ENCODE results near the gene FPR2. TPM values are rescaled to one million over a fixed set of nuclear protein-coding genes. Genes with fewer than 3 reads are reported as not detected.

Gene FPR2
- polyA plus RNA-seq, 3 donors = 36.2 to 108 (median 70.3) TPM

DNA sequence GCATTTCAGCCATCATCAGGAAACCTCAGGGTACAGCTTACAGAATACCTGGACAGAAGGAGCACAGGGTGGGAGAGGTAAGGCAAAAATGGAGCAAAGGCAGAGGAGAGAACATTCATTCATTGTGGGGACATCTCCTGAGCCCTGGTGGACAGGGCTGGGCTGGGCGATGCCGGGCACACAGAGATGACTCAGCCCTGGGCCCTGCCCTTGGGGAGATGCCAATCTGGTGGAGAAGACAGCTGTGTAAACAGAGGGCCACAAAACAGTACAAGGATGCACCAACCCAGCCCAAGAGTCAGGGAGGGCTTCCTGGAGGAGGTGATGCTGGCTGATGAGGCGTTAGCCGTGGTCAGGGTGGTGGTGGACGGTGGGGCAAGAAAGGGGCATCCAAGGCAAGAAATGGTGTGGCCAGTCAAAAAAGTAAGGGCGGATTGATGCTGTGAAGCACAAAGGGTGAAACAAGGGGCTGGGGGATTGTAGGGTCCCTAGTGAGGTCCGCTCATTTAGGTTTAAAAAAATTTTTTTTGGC is 33.6 kb upstream of the FPR2 start:
- Histone ChIP-seq H3K4me2 (replicated peaks; ENCODE audit: extremely low read depth, low read length, poor library complexity, severe bottlenecking) (no peak overlapping the region), H3K4me1 (ENCODE audit: control insufficient read depth in 1 of 2, insufficient read depth in 2 of 2, low read length in 2 of 2) (no peaks in the 10 kb centered on the region), H2AFZ (ENCODE audit: insufficient read depth, low read depth, low read length, poor library complexity, severe bottlenecking) (no peak overlapping the region), H3K27ac (ENCODE audit: low read depth in 1 of 2, low read length in 2 of 2) (no peak overlapping the region), H4K20me1 (ENCODE audit: insufficient read depth, low read length) (no peaks in the 10 kb centered on the region), H3K9ac (ENCODE audit: insufficient read depth, low read length, poor library complexity, severe bottlenecking) (no peak overlapping the region), H3K27me3 (ENCODE audit: control insufficient read depth in 2 of 2, insufficient read depth in 2 of 2, low read length in 2 of 2) (peaks cover 21 to 55% of the 10 kb centered on the region in 2 donors), H3K4me3 (replicated peaks in 1 of 3; ENCODE audit: low read depth in 2 of 3, low read length in 3 of 3) (no peak overlapping the region), H3K79me2 (ENCODE audit: insufficient read depth, low read length) (no peaks in the 10 kb centered on the region), H3K9me3 (replicated peaks in 1 of 2; ENCODE audit: control insufficient read depth in 1 of 2, insufficient read depth in 1 of 2, low read length in 2 of 2) (peaks cover 0 to 14% of the 10 kb centered on the region in 2 donors), H3K36me3 (replicated peaks in 1 of 2; ENCODE audit: control insufficient read depth in 1 of 2, insufficient read depth in 2 of 2, low read length in 2 of 2) (no peaks in the 10 kb centered on the region)
- H3K27ac Mint-ChIP-seq = peak overlapping the region in 1 of 7 donors; percentile 71
- peaks cover 15% of the 10 kb centered on the region for H3K4me1 Mint-ChIP-seq
- DNase-seq = peak in 2 of 3 donors; percentile 42 to 66
- intact Hi-C loops (cut with micrococcal nuclease) = loop anchor here in 1 of 2 donors (5.0 kb wide), 1 partner anchor 35 kb away; the partner anchor contains the start of gene SPACA6
- peak overlapping the region in 1 of 2 donors; percentile 69 for H3K4me3 Mint-ChIP-seq
- TF ChIP-seq, protein P1, sequence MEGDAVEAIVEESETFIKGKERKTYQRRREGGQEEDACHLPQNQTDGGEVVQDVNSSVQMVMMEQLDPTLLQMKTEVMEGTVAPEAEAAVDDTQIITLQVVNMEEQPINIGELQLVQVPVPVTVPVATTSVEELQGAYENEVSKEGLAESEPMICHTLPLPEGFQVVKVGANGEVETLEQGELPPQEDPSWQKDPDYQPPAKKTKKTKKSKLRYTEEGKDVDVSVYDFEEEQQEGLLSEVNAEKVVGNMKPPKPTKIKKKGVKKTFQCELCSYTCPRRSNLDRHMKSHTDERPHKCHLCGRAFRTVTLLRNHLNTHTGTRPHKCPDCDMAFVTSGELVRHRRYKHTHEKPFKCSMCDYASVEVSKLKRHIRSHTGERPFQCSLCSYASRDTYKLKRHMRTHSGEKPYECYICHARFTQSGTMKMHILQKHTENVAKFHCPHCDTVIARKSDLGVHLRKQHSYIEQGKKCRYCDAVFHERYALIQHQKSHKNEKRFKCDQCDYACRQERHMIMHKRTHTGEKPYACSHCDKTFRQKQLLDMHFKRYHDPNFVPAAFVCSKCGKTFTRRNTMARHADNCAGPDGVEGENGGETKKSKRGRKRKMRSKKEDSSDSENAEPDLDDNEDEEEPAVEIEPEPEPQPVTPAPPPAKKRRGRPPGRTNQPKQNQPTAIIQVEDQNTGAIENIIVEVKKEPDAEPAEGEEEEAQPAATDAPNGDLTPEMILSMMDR (IDR thresholded peaks at IDR 0.05) = no peak
- peaks cover 5 to 9% of the 10 kb centered on the region in 2 donors for H3K36me3 Mint-ChIP-seq
- H3K27me3 Mint-ChIP-seq (ENCODE audit: low read depth in 3 of 3) = peaks cover 54 to 70% (median 66%) of the 10 kb centered on the region in 3 donors
- 85% methylated on average over 7 of the region's 7 CpGs for WGBS (ENCODE audit: insufficient coverage)
- H3K9me3 Mint-ChIP-seq = peaks cover 14 to 31% (median 24%) of the 10 kb centered on the region in 7 donors

DNA sequence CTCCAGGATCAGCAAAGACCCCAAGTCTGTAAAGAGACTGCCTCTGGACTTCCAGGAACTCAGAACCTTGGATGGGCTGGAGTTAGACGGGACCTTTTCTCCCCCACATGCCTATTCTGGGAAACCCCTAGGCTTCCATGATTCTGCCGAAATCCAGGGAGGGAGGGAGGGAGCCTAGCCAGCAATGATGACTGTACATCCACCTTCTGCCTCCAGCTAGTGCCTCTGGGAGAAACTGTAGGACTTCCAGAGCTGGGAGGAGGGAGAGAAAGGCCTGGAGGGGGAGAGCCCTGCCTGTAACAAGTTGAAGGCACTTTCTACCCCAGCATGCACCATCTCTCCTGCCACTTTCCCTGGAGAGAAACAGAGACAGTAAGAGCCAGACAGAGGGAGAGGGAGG is 31.2 kb upstream of the FPR2 start:
- no peak overlapping the region for H3K27ac ChIP-seq (ENCODE audit: low read depth in 1 of 2, low read length in 2 of 2)
- no CpG with 5 or more reads among the region's 2 CpGs for WGBS (ENCODE audit: insufficient coverage)
- intact Hi-C loops (cut with micrococcal nuclease) = loop anchor here in 1 of 2 donors (5.0 kb wide), 1 partner anchor 37 kb away; the partner anchor contains the start of gene SPACA6
- Mint-ChIP-seq H3K9me3 (peaks cover 14 to 28% (median 21%) of the 10 kb centered on the region in 7 donors), H3K27me3 (ENCODE audit: low read depth in 3 of 3) (peaks cover 36 to 57% (median 45%) of the 10 kb centered on the region in 3 donors), H3K36me3 (peaks cover 4 to 5% of the 10 kb centered on the region in 2 donors), H3K4me3 (no peak overlapping the region), H3K4me1 (peaks cover 24% of the 10 kb centered on the region), H3K27ac (peak overlapping the region in 1 of 7 donors; percentile 22)
- TF ChIP-seq, protein P1 (IDR thresholded peaks at IDR 0.05) = no peak
- H3K4me2 ChIP-seq (replicated peaks; ENCODE audit: extremely low read depth, low read length, poor library complexity, severe bottlenecking) = no peak overlapping the region
- no peaks in the 10 kb centered on the region for H4K20me1 ChIP-seq (ENCODE audit: insufficient read depth, low read length)
- no peak for DNase-seq
- no peak overlapping the region for H3K4me3 ChIP-seq (replicated peaks in 1 of 3; ENCODE audit: low read depth in 2 of 3, low read length in 3 of 3)
- H3K9me3 ChIP-seq (replicated peaks in 1 of 2; ENCODE audit: control insufficient read depth in 1 of 2, insufficient read depth in 1 of 2, low read length in 2 of 2) = peaks cover 0 to 14% of the 10 kb centered on the region in 2 donors
- H3K9ac ChIP-seq (ENCODE audit: insufficient read depth, low read length, poor library complexity, severe bottlenecking) = no peak overlapping the region
- peaks cover 3 to 32% of the 10 kb centered on the region in 2 donors for H3K27me3 ChIP-seq (ENCODE audit: control insufficient read depth in 2 of 2, insufficient read depth in 2 of 2, low read length in 2 of 2)
- no peaks in the 10 kb centered on the region for H3K79me2 ChIP-seq (ENCODE audit: insufficient read depth, low read length)
- H2AFZ ChIP-seq (ENCODE audit: insufficient read depth, low read depth, low read length, poor library complexity, severe bottlenecking) = no peak overlapping the region
- H3K36me3 ChIP-seq (replicated peaks in 1 of 2; ENCODE audit: control insufficient read depth in 1 of 2, insufficient read depth in 2 of 2, low read length in 2 of 2) = no peaks in the 10 kb centered on the region
- H3K4me1 ChIP-seq (ENCODE audit: control insufficient read depth in 1 of 2, insufficient read depth in 2 of 2, low read length in 2 of 2) = peaks cover 4% of the 10 kb centered on the region in 2 donors

Measured in CD14-positive monocyte (primary cell).